NCI-H1417 treated with DMSO at 0.1 percent for 48 hours (cell line): Measurements from ENCODE around the gene CLIC2.
"Not testable (repeated sequence)": the region's sequence is repeated elsewhere in the genome, so short reads cannot be mapped to it uniquely, and the experiment has no call there.

ENCODE experiments used
- DNase-seq: peaks from one replicate; lab custom pipeline; 2025; lab: John Stamatoyannopoulos, UW

Gene CLIC2

GRCh38 chrX:155334486-155335336 is at the start of gene CLIC2:
Gene CLIC2, minus strand, starts transcription at chrX:155334614. Its CDS starts 187 bp downstream, at chrX:155334427.
- no peak for DNase-seq

GRCh38 chrX:155382529-155382967 is 48.1 kb upstream of the CLIC2 start:
- not testable (repeated sequence) for DNase-seq

GRCh38 chrX:155381843-155382528 is 47.6 kb upstream of the CLIC2 start, which contains the start of gene F8A2:
Gene F8A2, plus strand, starts transcription at chrX:155382095. Its CDS starts 20 bp downstream, at chrX:155382115.
- not testable (repeated sequence) for DNase-seq

- DNase-seq, result not testable (repeated sequence)
Observed at GRCh38 chrX:155379802-155380201, 45.4 kb upstream of the CLIC2 start.

GRCh38 chrX:155373777-155374458 is 39.5 kb upstream of the CLIC2 start:
- not testable (repeated sequence) for DNase-seq

- not testable (repeated sequence) for DNase-seq
Observed at GRCh38 chrX:155363712-155364111, 29.3 kb upstream of the CLIC2 start.

- not testable (repeated sequence) for DNase-seq
Observed at GRCh38 chrX:155349448-155349847, 15.0 kb upstream of the CLIC2 start.

- DNase-seq, result not testable (repeated sequence)
Observed at GRCh38 chrX:155345689-155346088, 11.3 kb upstream of the CLIC2 start.

- not testable (repeated sequence) for DNase-seq
Observed at GRCh38 chrX:155335337-155335712, 911 bp upstream of the CLIC2 start.

- no peak for DNase-seq
Observed at GRCh38 chrX:155333544-155334100, 792 bp downstream of the CLIC2 start.

GRCh38 chrX:155330992-155331391 is 3.4 kb downstream of the CLIC2 start:
- DNase-seq, result no peak

- DNase-seq, result no peak
Observed at GRCh38 chrX:155329293-155329692, 5.1 kb downstream of the CLIC2 start.

GRCh38 chrX:155326610-155327009 is 7.8 kb downstream of the CLIC2 start:
- DNase-seq, result no peak

- no peak for DNase-seq
Observed at GRCh38 chrX:155314260-155314659, 20.2 kb downstream of the CLIC2 start.

- DNase-seq, result no peak
Observed at GRCh38 chrX:155313766-155314165, 20.6 kb downstream of the CLIC2 start.

GRCh38 chrX:155293771-155294170 is 40.6 kb downstream of the CLIC2 start:
- no peak for DNase-seq

- DNase-seq, result no peak
Observed at GRCh38 chrX:155279873-155280272, 54.5 kb downstream of the CLIC2 start.

GRCh38 chrX:155270969-155271368 is 63.4 kb downstream of the CLIC2 start:
- DNase-seq, result no peak

- not testable (repeated sequence) for DNase-seq
Observed at GRCh38 chrX:155267995-155268394, 66.4 kb downstream of the CLIC2 start.

- DNase-seq, result no peak
Observed at GRCh38 chrX:155266439-155266838, 68.0 kb downstream of the CLIC2 start.

- peak; percentile 30 for DNase-seq
Observed at GRCh38 chrX:155263854-155264628, 70.4 kb downstream of the CLIC2 start, which contains the start of gene RAB39B. Gene RAB39B, minus strand, starts transcription at chrX:155264491. Its CDS starts 203 bp downstream, at chrX:155264288.
